HG02840 (cell line): ENCODE data around the gene FGR.
"Not testable (repeated sequence)": the region's sequence is repeated elsewhere in the genome, so short reads cannot be mapped to it uniquely, and the experiment has no call there.

Source experiments
- ATAC-seq: cut with Tn5 transposase; IDR thresholded peaks from one replicate; pipeline ENCODE4 v1.9.1; 2021; ENCODE audit warnings: mild to moderate bottlenecking, moderate library complexity, moderate number of reproducible peaks; ENCODE audit not compliant: unreplicated experiment, low FRiP score

Gene FGR

GRCh38 chr1:27634985-27635367 lies at the start of gene FGR:
FGR (minus strand) TSS chr1:27635185; CDS start chr1:27623916, 11,269 bp downstream.
- ATAC-seq, result no peak

DNA sequence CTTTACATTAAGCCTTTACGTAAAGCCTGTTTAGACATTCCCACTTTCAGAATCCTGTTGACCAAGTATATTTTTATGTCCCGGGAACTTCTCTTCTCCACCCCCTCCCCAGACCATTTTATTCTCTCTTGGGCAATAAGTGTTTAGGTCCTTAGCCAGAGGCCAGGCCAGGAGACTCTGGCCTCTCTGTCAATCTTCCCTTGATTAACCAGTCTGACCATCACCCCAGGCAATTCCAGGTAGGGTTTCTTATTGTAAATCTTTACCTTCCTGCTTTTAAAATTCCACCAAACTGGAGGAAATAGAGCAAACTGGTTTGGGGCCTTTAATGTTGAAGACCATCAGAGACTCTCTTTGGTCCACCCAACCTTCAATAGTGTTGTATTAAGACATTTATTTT lies 49.2 kb upstream of the FGR start:
- ATAC-seq, result no peak

GRCh38 chr1:27682351-27682944 lies 47.5 kb upstream of the FGR start:
- no peak for ATAC-seq

DNA sequence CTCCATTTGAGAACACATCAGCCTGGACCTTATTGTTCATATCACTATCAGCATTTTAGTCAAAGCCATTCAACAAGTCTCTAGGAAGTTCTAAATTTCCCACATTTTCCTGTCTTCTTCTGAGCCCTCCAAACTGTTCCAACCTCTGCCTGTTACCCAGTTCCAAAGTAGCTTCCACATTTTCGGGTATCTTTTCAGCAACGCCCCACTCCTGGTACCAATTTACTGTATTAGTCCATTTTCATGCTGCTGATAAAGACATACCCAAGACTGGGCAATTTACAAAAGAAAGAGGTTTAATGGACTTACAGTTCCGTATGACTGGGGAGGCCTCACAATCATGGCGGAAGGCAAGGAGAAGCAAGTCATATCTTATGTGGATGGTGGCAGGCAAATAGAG lies 46.6 kb upstream of the FGR start:
- ATAC-seq, result not testable (repeated sequence)

DNA sequence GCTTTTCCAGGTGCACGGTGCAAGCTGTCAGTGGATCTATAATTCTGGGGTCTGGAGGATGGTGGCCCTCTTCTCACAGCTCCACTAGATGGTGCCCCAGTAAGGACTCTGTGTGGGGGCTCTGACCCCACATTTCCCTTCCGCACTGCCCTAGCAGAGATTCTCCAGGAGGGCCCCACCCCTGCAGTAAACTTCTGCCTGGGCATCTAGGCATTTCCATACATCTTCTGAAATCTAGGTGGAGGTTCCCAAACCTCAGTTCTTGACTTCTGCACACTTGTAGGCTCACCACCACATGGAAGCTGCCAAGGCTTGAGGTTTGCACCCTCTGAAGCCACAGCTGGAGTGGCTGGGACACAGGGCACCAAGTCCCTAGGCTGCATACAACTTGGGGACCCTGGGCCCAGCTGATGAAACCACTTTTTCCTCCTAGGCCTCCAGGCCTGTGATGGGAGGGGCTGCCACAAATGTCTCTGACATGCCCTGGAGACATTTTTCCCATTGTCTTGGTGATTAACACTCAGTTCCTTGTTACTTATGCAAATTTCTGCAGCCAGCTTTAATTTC lies 45.3 kb upstream of the FGR start:
- ATAC-seq, result not testable (repeated sequence)

DNA sequence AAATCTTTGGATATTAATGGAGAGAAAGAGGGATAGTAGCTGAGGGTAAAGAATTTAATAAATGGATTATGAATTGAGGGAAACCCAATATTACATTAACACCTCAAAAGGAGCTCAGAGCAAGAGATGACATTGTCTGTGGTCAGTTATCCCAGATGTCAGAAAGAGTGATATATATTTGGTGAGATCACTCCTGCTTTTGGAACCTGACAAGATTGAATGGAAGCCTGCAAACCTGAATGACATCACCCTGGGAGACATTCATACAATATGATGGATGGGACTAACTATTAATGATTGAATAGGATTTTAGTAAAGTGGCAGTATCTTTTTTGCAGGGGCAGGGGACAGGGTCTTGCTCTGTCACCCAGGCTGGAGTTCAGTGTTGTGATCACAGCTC lies 43.8 kb upstream of the FGR start:
- ATAC-seq, result no peak

DNA sequence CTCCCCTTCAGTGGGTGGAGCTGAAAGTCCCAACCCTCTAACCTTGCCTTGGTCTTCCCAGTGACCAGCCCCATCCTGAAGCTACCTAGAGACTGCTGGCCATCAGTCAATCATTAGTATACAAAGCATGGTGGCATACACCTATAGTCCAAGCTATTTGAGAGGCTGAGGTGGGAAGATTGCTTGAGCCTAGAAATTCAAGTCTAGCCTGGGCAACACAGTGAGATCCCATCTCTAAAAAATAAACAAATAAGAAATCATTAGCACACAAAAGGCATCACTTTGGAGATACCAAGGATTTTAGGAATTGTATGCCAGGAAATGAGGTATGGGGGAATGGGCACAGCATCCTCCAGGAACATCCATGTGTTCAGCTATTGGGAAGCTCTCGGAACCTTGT lies 41.4 kb upstream of the FGR start:
- no peak for ATAC-seq

GRCh38 chr1:27672750-27673112 lies 37.7 kb upstream of the FGR start:
- no peak for ATAC-seq

DNA sequence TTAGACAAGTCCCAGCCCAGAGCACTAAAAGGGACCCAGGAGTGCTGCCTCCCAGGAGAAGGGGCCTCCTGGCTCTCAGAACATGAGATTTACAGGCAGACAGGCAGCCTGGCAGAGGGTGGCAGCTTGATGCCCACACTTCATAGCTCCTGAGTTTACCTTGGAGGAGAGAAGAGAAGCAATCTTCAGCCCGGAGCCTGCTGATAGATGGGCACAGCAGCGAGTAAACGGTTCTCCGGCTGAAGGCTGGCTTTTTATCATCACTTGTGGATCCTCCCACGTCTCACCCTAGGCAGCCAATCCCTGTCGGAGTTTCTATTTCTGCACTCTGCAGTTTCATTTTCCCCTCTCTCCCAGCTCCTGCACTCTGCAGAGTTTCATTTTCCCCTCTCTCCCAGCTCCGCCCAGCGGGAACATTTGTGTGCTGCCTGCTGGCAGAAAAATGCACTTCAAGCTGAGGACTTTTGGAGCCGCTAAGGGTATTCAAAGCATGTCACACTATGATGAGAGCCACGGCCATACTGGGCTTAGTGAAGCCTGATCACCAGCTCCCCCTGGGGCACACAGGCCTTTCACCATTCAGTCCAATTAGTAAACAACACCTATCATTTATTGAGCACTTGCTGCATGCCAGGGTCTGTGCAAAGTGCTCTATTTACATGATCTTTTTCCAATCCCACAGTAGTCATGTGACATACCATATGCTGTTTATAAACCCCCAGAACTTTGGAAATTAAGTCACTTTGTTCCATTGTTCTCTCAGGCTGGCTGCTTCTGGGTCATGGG lies 37.2 kb upstream of the FGR start, which contains the start of gene IFI6:
TSS of gene IFI6 (minus strand) at position 229 of the 786 bp plus-strand sequence. CDS start 2,878 bp downstream, outside the sequence.
- peak; percentile 74 for ATAC-seq

GRCh38 chr1:27669876-27670275 lies 34.9 kb upstream of the FGR start:
- ATAC-seq, result no peak

- no peak for ATAC-seq
Measured at GRCh38 chr1:27668808-27669723, 34.1 kb upstream of the FGR start.

GRCh38 chr1:27668121-27668807 lies 33.3 kb upstream of the FGR start:
- no peak for ATAC-seq

DNA sequence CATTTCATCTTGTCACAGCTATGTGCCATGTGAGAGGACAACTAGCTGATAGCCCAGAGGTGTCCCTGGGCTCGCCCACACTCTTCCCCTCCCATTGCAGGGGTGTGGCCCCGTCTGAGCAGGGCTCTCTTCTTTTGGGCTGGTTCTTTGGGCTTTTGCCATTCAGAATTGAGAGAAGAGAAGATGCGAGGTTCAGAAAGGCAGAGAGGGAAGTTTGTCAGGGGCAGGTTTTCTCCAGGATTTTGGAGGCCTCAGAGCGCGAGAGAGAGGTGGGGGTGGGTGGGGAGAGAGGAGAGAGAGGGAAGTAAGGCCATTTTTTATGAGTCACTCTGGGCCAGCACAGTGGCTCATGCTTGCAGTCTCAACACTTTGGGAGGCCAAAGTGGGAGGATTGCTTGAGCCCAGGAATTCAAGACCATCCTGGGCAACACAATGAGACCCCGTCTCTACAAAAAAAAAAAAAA lies 31.8 kb upstream of the FGR start:
- ATAC-seq, result no peak

- no peak for ATAC-seq
Measured at GRCh38 chr1:27666294-27666693, 31.3 kb upstream of the FGR start.

DNA sequence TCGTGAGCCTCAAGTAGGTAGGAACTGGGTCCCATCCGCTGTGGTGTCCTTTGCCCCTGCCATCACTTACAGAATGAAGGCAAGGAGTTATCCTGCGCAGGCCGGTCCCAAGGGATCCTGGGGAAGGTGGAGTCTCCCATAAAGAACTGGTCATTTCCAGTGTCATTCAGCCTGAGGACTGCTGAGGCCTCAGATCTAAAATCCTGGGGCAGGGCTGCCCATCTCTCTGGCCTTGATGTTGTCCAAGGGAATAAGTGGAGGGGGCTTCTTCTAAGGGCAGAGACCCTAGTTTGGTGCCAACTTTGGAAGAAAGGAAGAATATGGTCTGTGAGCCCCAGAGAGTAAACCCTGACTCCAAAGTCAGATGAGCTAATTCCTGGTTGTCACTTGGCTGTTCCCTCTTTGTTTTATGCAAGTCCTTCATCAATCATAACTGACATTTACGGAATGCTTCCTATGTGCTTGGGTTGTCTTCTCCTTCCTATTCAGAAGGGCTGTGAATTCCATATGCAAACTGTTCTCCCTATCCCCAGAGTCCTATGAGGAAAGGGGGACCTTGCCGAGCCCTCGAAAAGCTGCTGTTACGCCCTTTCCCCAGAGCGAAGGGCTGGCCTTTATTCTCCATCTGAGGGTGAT lies 30.1 kb upstream of the FGR start:
- no peak for ATAC-seq

- ATAC-seq, result no peak
Measured at GRCh38 chr1:27664291-27664690, 29.3 kb upstream of the FGR start.

- ATAC-seq, result no peak
Measured at GRCh38 chr1:27662707-27663393, 27.9 kb upstream of the FGR start.

GRCh38 chr1:27662261-27662660 lies 27.3 kb upstream of the FGR start:
- no peak for ATAC-seq
